B cell (primary cell): Measurements from ENCODE around the gene NCOA1.

Source experiments
- EZH2 ChIP-seq: IDR thresholded peaks from 2 replicates; pipeline ENCODE4 v1.6.1; 2012; ENCODE audit warnings: borderline replicate concordance, low read depth, mild to moderate bottlenecking, moderate library complexity, low read length; ENCODE audit not compliant: insufficient read depth, poor library complexity, severe bottlenecking
- TF ChIP-seq, protein P1 (sequence below): fragments of 200-600 bp; IDR thresholded peaks from one replicate; pipeline ENCODE4 v1.8.0; 2022; ENCODE audit warnings: antibody characterized with exemption, mild to moderate bottlenecking

DNA sequence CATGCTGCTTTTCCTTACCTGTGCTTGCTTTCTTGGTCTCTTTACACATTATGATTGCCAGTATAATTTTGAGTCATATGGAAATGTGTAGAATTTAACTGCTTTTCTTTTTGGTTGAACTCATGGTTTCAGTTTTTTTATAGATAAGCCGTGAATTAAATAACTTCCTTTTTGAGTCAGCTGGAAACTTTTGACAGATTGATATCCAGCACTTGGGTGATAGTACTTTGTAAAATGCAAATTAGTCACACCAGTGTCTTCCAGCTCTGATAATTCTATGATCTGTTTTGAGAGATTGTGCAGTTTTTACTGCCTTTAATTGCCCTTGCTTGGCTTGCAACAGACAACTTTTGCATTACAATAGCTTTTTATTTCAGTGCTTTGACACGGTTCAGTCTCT is 86.4 kb downstream of the NCOA1 start:
- TF ChIP-seq EZH2: no peak
- TF ChIP-seq, protein P1, sequence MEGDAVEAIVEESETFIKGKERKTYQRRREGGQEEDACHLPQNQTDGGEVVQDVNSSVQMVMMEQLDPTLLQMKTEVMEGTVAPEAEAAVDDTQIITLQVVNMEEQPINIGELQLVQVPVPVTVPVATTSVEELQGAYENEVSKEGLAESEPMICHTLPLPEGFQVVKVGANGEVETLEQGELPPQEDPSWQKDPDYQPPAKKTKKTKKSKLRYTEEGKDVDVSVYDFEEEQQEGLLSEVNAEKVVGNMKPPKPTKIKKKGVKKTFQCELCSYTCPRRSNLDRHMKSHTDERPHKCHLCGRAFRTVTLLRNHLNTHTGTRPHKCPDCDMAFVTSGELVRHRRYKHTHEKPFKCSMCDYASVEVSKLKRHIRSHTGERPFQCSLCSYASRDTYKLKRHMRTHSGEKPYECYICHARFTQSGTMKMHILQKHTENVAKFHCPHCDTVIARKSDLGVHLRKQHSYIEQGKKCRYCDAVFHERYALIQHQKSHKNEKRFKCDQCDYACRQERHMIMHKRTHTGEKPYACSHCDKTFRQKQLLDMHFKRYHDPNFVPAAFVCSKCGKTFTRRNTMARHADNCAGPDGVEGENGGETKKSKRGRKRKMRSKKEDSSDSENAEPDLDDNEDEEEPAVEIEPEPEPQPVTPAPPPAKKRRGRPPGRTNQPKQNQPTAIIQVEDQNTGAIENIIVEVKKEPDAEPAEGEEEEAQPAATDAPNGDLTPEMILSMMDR: no peak
